ENCODE data around the gene DOCK11. TPM values are rescaled to one million over a fixed set of nuclear protein-coding genes. Genes with fewer than 3 reads are reported as not detected.
A peak's percentile ranks its signal among the peaks of the same experiment; 100 is the strongest.
"Not testable (repeated sequence)": the region's sequence is repeated elsewhere in the genome, so short reads cannot be mapped to it uniquely, and the experiment has no call there.

Gene DOCK11
- total and polyA plus RNA-seq, 2 donors from 2014 or later: 11.4 to 49.5 TPM

DNA sequence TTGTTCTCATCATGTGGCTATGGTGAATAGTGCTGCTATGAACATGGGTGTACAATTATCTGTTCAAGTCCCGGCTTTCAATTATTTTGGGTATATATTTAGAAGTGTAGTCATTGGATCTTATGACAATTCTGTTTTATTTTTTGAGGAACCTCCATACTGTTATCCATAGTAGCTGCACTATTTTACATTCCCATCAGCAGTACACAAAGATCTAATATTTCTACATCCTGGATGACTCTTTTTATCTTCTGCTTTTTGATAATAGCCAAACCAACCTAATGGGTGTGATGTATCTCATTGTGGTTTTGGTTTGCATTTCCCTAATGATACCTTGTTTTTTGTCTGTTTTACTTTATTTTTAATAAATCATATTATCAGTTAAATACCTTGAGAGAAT is 218.9 kb downstream of the DOCK11 start:
- DNase-seq (no peak), FAIRE-seq (no peak)
- Histone ChIP-seq H3K4me1 (ENCODE audit: control insufficient read depth in 2 of 3, insufficient read depth in 2 of 3, low read depth in 1 of 3, low read length in 3 of 3) (no peaks in the 10 kb centered on the region), H3K4me3 (ENCODE audit: low read length in 3 of 3) (no peak overlapping the region), H3K27me3 (ENCODE audit: control insufficient read depth, insufficient read depth, low read length) (no peaks in the 10 kb centered on the region), H3K36me3 (ENCODE audit: control insufficient read depth in 2 of 3, insufficient read depth in 3 of 3, low read length in 3 of 3) (no peaks in the 10 kb centered on the region), H3K9me3 (ENCODE audit: control insufficient read depth in 2 of 3, insufficient read depth in 1 of 3, low read length in 3 of 3) (no peaks in the 10 kb centered on the region), H3K9ac (ENCODE audit: low read length in 3 of 3) (no peak overlapping the region), H3K27ac (ENCODE audit: low read depth in 2 of 2, low read length in 2 of 2) (no peak overlapping the region)
- TF ChIP-seq, protein P1, sequence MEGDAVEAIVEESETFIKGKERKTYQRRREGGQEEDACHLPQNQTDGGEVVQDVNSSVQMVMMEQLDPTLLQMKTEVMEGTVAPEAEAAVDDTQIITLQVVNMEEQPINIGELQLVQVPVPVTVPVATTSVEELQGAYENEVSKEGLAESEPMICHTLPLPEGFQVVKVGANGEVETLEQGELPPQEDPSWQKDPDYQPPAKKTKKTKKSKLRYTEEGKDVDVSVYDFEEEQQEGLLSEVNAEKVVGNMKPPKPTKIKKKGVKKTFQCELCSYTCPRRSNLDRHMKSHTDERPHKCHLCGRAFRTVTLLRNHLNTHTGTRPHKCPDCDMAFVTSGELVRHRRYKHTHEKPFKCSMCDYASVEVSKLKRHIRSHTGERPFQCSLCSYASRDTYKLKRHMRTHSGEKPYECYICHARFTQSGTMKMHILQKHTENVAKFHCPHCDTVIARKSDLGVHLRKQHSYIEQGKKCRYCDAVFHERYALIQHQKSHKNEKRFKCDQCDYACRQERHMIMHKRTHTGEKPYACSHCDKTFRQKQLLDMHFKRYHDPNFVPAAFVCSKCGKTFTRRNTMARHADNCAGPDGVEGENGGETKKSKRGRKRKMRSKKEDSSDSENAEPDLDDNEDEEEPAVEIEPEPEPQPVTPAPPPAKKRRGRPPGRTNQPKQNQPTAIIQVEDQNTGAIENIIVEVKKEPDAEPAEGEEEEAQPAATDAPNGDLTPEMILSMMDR (IDR thresholded peaks at IDR 0.05; ENCODE audit: borderline replicate concordance, extremely low read depth, insufficient read depth): no peak
- intact Hi-C loops (cut with DNase I): no loop called here

DNA sequence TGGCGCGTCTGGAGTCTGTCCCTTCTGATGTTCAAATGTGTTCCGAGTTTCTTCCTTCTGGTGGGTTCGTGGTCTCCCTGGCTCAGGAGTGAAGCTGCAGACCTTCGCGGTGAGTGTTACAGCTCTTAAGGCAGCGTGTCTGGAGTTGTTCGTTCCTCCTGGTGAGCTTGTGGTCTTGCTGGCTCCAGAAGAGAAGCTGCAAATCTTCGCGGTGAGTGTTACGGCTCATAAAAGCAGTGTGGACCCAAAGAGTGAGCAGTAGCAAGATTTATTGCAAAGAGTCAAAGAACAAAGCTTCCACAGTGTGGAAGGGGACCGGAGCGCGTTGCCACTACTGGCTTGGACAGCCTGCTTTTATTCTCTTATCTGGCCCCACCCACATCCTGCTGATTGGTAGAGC is 220.3 kb downstream of the DOCK11 start:
- H3K36me3 ChIP-seq (ENCODE audit: control insufficient read depth in 2 of 3, insufficient read depth in 3 of 3, low read length in 3 of 3); H3K27me3 ChIP-seq (ENCODE audit: control insufficient read depth, insufficient read depth, low read length); FAIRE-seq; H3K9ac ChIP-seq (ENCODE audit: low read length in 3 of 3); H3K4me1 ChIP-seq (ENCODE audit: control insufficient read depth in 2 of 3, insufficient read depth in 2 of 3, low read depth in 1 of 3, low read length in 3 of 3); H3K9me3 ChIP-seq (ENCODE audit: control insufficient read depth in 2 of 3, insufficient read depth in 1 of 3, low read length in 3 of 3); H3K27ac ChIP-seq (ENCODE audit: low read depth in 2 of 2, low read length in 2 of 2); H3K4me3 ChIP-seq (ENCODE audit: low read length in 3 of 3); intact Hi-C loops (cut with DNase I): not testable (repeated sequence)
- peak in 3 of 5 donors; percentile 32 to 56 (median 41) for DNase-seq

DNA sequence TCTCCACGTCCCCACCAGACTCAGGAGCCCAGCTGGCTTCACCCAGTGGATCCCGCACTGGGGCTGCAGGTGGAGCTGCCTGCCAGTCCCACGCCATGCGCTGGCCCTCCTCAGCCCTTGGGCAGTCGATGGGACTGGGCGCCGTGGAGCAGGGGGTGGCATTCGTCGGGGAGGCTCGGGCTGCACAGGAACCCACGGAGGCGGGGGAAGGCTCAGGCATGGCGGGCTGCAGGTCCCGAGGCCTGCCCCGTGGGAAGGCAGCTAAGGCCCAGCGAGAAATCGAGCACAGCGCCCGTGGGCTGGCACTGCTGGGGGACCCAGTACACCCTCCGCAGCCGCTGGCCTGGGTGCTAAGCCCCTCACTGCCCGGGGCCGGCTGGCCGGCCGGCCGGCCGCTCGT is 221.2 kb downstream of the DOCK11 start:
- H3K9ac ChIP-seq (ENCODE audit: low read length in 3 of 3); H3K27ac ChIP-seq (ENCODE audit: low read depth in 2 of 2, low read length in 2 of 2); H3K4me1 ChIP-seq (ENCODE audit: control insufficient read depth in 2 of 3, insufficient read depth in 2 of 3, low read depth in 1 of 3, low read length in 3 of 3); intact Hi-C loops (cut with DNase I); H3K27me3 ChIP-seq (ENCODE audit: control insufficient read depth, insufficient read depth, low read length); H3K4me3 ChIP-seq (ENCODE audit: low read length in 3 of 3); FAIRE-seq; H3K9me3 ChIP-seq (ENCODE audit: control insufficient read depth in 2 of 3, insufficient read depth in 1 of 3, low read length in 3 of 3); H3K36me3 ChIP-seq (ENCODE audit: control insufficient read depth in 2 of 3, insufficient read depth in 3 of 3, low read length in 3 of 3): not testable (repeated sequence)
- peak in 1 of 5 donors; percentile 54 for DNase-seq

DNA sequence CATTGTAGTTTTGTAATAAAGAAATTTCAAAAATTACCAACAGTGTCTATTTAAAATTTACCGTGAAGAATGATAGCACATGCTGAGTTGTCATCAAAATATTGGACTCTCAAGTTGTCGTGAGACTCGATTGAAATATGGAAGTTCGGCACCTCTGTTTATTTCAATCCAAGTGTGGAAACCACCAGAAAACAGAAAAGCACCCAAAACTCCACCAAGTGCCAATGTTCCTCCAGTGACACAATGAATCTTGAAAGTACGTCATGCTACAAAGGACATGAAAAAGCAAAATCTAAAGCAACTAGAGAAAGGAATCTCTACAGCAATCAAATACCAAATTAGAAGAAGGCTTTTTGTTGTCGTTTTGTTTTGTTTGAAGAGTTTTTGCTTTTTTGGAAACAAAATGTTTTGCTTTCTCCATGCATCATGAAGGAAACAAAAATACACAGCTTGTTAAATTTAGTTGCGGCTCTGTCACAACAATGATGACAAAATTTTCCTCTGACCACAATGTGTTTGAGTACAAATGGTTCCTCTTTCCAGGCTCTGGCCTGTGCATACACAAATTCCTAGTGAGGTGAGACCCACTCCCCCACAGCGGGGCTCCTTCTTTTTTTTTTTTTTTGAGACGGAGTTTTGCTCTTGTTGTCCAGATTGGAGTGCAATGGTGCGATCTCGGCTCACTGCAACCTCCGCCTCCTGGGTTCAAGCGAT is 222.2 kb downstream of the DOCK11 start:
- Histone ChIP-seq H3K4me1 (ENCODE audit: control insufficient read depth in 2 of 3, insufficient read depth in 2 of 3, low read depth in 1 of 3, low read length in 3 of 3) (no peaks in the 10 kb centered on the region), H3K9ac (ENCODE audit: low read length in 3 of 3) (no peak overlapping the region), H3K36me3 (ENCODE audit: control insufficient read depth in 2 of 3, insufficient read depth in 3 of 3, low read length in 3 of 3) (no peaks in the 10 kb centered on the region), H3K27me3 (ENCODE audit: control insufficient read depth, insufficient read depth, low read length) (no peaks in the 10 kb centered on the region), H3K27ac (ENCODE audit: low read depth in 2 of 2, low read length in 2 of 2) (no peak overlapping the region), H3K4me3 (ENCODE audit: low read length in 3 of 3) (no peak overlapping the region), H3K9me3 (ENCODE audit: control insufficient read depth in 2 of 3, insufficient read depth in 1 of 3, low read length in 3 of 3) (no peaks in the 10 kb centered on the region)
- TF ChIP-seq, protein P1 (IDR thresholded peaks at IDR 0.05; ENCODE audit: borderline replicate concordance, extremely low read depth, insufficient read depth): no peak
- no peak for DNase-seq
- intact Hi-C loops (cut with DNase I): no loop called here
- no peak for FAIRE-seq
